Endothelial cell of umbilical vein (primary cell): ENCODE results near the gene KDM3A. TPM values are rescaled to one million over a fixed set of nuclear protein-coding genes. Genes with fewer than 3 reads are reported as not detected.

Source experiments
- BruUV-seq: library from RNA; stranded (reverse); fragments of 400-500 nt; replicated peaks from 2 replicates; lab custom pipeline; 2021; lab: Mats Ljungman, UMichigan
- CTCF ChIA-PET: fragments of 300-600, 350-600 bp; sonication (Branson Sonifier 250); formaldehyde crosslinking; loops from one replicate; lab custom pipeline; 2021; ENCODE audit warnings: antibody characterized with exemption, inconsistent platforms; lab: Charles Lee
- POLR2A ChIA-PET: fragments of 300-600, 350-600 bp; sonication (Branson Sonifier 250); formaldehyde crosslinking; loops from one replicate; lab custom pipeline; 2021; ENCODE audit warnings: antibody characterized with exemption, inconsistent platforms; lab: Charles Lee
- DNase-seq: peaks from one replicate; pipeline ENCODE4 v3.0.0-alpha.2; 2011; ENCODE audit warnings: low read depth, low spot score
- FAIRE-seq: peaks from 2 replicates; lab custom pipeline; 2011; peaks lifted over from hg19 to GRCh38; lab: Jason Lieb, UNC
- H2AFZ ChIP-seq: 2 replicates; pipeline ENCODE4 v1.6.0; 2012; ENCODE audit warnings: low read depth, low read length, control low read depth, inconsistent platforms
- H3K27ac ChIP-seq: 2 replicates; pipeline ENCODE4 v1.5.1; 2011; ENCODE audit warnings: low read depth, mild to moderate bottlenecking, control low read depth, low read length, moderate library complexity; ENCODE audit not compliant: insufficient read depth
- H3K27me3 ChIP-seq, 2 experiments: 2 replicates each; pipeline versions ENCODE4 v1.6.0 to v1.6.1; 2011; ENCODE audit warnings: low read length in 2 of 2, mixed read lengths in 1 of 2; ENCODE audit not compliant: control insufficient read depth in 2 of 2, insufficient read depth in 2 of 2
- H3K36me3 ChIP-seq, 2 experiments: 2 replicates in 1 of 2; 3 replicates in 1 of 2; pipeline ENCODE4 v1.5.1; 2011; ENCODE audit warnings: low read length in 2 of 2, mild to moderate bottlenecking in 1 of 2, moderate library complexity in 1 of 2; ENCODE audit not compliant: control insufficient read depth in 2 of 2, insufficient read depth in 2 of 2; ENCODE audit errors: extremely low read depth in 1 of 2
- H3K4me1 ChIP-seq: 3 replicates; pipeline ENCODE4 v1.5.1; 2011; ENCODE audit warnings: mild to moderate bottlenecking, low read length; ENCODE audit not compliant: control insufficient read depth, insufficient read depth; ENCODE audit errors: extremely low read depth
- H3K4me2 ChIP-seq: 2 replicates; pipeline ENCODE4 v1.6.1; 2011; ENCODE audit warnings: low read length, control low read depth, mixed read lengths; ENCODE audit not compliant: insufficient read depth
- H3K4me3 ChIP-seq, 3 experiments: fragments of 200-600 bp in 1 of 3; sonication (generic), shearing (Covaris generic) in 1 of 3; replicated peaks in 1 of 3; 2 replicates each; pipeline ENCODE4 v1.5.1; 2011 to 2016; ENCODE audit warnings: control low read depth in 3 of 3, low read length in 3 of 3, mild to moderate bottlenecking in 2 of 3, inconsistent platforms in 1 of 3, low read depth in 1 of 3, moderate library complexity in 1 of 3; ENCODE audit not compliant: insufficient read depth in 1 of 3
- H3K79me2 ChIP-seq: 2 replicates; pipeline ENCODE4 v1.6.0; 2012; ENCODE audit warnings: low read length, inconsistent platforms; ENCODE audit not compliant: control insufficient read depth, insufficient read depth
- H3K9ac ChIP-seq: replicated peaks from 2 replicates; pipeline ENCODE3; 2011; ENCODE audit warnings: low read length, control low read depth; ENCODE audit not compliant: insufficient read depth; ENCODE audit errors: extremely low read depth
- H3K9me1 ChIP-seq: replicated peaks from 3 replicates; pipeline ENCODE4 v1.6.0; 2011; ENCODE audit warnings: mild to moderate bottlenecking, low read length; ENCODE audit not compliant: control insufficient read depth, insufficient read depth; ENCODE audit errors: extremely low read depth
- H3K9me3 ChIP-seq: replicated peaks from 2 replicates; pipeline ENCODE4 v1.5.1; 2012; ENCODE audit warnings: low read length, inconsistent platforms; ENCODE audit not compliant: control insufficient read depth, insufficient read depth
- H4K20me1 ChIP-seq: replicated peaks from 2 replicates; pipeline ENCODE3; 2011; ENCODE audit warnings: mild to moderate bottlenecking, low read length; ENCODE audit not compliant: control insufficient read depth, insufficient read depth; ENCODE audit errors: extremely low read depth
- GATA2 ChIP-seq: IDR thresholded peaks from 2 replicates; pipeline ENCODE4 v1.7.0; 2011; ENCODE audit warnings: low read depth, mild to moderate bottlenecking, moderate library complexity, mixed read lengths, low read length; ENCODE audit not compliant: insufficient read length, insufficient read depth
- JUN ChIP-seq: IDR thresholded peaks from 2 replicates; pipeline ENCODE4 v1.6.1; 2011; ENCODE audit warnings: borderline replicate concordance, low read depth; ENCODE audit not compliant: insufficient read length, insufficient read depth
- MYC ChIP-seq: IDR thresholded peaks from one replicate; pipeline ENCODE4 v1.6.1; 2011; ENCODE audit warnings: mild to moderate bottlenecking, low read depth, low read length
- POLR2A ChIP-seq: IDR thresholded peaks from 2 replicates; pipeline ENCODE4 v1.6.1; 2012; ENCODE audit warnings: low read depth, mild to moderate bottlenecking, control low read depth, low read length
- POLR2AphosphoS5 ChIP-seq: IDR thresholded peaks from 2 replicates; pipeline ENCODE4 v1.6.1; 2012; ENCODE audit warnings: low read depth, mild to moderate bottlenecking, control low read depth, low read length, moderate library complexity; ENCODE audit not compliant: insufficient read depth
- dilution Hi-C: fragments of 300-500 bp; cut with MboI; formaldehyde crosslinking; loops from one replicate; pipeline ENCODE4 v1.15.0; 2019; ENCODE audit warnings: low sequenced_read_pairs; ENCODE audit not compliant: extremely low pct_ligation_motif_present
- intact Hi-C: fragments of 100-400 bp; cut with micrococcal nuclease; formaldehyde crosslinking; loops from one replicate; pipeline ENCODE4 v1.10.0; 2022
- polyA plus RNA-seq, 4 experiments: library from polyadenylated mRNA; depleted of rRNA in 3 of 4; stranded (reverse) in 3 of 4; unstranded in 1 of 4; fragments of >200 nt; gene quantifications; 2 replicates each; pipeline versions ENCODE4 v1.2.1 to v1.2.3, GENCODE V29; 2011 to 2012; ENCODE audit warnings: missing spikeins in 1 of 4
- total RNA-seq: library from RNA; stranded (reverse); gene quantifications from 2 replicates; pipeline ENCODE4 v1.2.3, GENCODE V29; 2021
- TF ChIP-seq, protein P1 (sequence below), 2 donors: IDR thresholded peaks; 1 replicate in 1 of 2; 2 replicates in 1 of 2; pipeline ENCODE4 v1.5.1; 2011; ENCODE audit warnings: low read length in 2 of 2, mild to moderate bottlenecking in 2 of 2, moderate library complexity in 2 of 2, control low read depth in 1 of 2, inconsistent platforms in 1 of 2, low read depth in 1 of 2; ENCODE audit not compliant: insufficient read depth in 1 of 2; ENCODE audit errors: extremely low read depth in 1 of 2

Gene KDM3A
- total and polyA plus RNA-seq, 2 donors (not counting 3 experiments of a cell fraction or from before 2014, with no cell fraction given), result 13.5 to 29.5 TPM

DNA sequence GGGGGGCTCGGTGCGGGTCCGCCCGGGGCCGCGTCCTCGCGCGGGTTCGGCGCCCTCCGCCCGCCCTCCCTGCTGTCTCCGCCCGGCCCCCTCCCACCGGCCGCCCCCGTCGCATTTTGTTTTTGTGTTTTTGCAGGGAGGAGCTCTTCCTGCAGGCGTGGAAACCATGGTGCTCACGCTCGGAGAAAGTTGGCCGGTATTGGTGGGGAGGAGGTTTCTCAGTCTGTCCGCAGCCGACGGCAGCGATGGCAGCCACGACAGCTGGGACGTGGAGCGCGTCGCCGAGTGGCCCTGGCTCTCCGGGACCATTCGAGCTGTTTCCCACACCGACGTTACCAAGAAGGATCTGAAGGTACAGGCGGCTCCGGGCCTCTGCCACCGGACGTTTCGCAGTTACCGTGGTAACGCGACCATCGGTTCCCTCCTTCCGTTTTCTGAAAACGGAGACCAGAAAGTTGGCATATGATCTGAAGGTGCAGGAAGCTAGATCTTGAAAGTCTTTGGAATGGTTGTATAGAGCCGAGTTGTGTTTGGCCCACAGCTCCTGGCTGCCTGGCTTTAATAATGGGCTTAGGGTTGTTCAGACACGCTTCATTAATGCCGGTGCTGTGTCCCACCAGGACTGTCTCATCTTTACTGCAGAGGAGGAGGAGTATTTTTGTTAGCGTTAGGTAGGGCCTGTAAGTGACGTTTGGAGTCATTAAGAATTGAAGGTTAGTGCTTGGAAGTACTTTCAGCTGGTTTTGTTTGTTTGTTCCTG is 891 bp downstream of the KDM3A start:
- H3K79me2 ChIP-seq, result peaks cover 34% of the 10 kb centered on the region
- TF ChIP-seq POLR2AphosphoS5 (no peak), POLR2A (peak; percentile 1), GATA2 (no peak), MYC (no peak), JUN (no peak)
- TF ChIP-seq, protein P1, sequence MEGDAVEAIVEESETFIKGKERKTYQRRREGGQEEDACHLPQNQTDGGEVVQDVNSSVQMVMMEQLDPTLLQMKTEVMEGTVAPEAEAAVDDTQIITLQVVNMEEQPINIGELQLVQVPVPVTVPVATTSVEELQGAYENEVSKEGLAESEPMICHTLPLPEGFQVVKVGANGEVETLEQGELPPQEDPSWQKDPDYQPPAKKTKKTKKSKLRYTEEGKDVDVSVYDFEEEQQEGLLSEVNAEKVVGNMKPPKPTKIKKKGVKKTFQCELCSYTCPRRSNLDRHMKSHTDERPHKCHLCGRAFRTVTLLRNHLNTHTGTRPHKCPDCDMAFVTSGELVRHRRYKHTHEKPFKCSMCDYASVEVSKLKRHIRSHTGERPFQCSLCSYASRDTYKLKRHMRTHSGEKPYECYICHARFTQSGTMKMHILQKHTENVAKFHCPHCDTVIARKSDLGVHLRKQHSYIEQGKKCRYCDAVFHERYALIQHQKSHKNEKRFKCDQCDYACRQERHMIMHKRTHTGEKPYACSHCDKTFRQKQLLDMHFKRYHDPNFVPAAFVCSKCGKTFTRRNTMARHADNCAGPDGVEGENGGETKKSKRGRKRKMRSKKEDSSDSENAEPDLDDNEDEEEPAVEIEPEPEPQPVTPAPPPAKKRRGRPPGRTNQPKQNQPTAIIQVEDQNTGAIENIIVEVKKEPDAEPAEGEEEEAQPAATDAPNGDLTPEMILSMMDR (IDR thresholded peaks at IDR 0.05; ENCODE audit: extremely low read depth in 1 of 2, insufficient read depth in 1 of 2, low read depth in 1 of 2, low read length in 2 of 2), result no peak
- DNase-seq, result peak; percentile 74
- TSS peak; percentile 39 for BruUV-seq
- H3K4me2 ChIP-seq, result peak overlapping the region; percentile 85
- intact Hi-C loops, result loop anchor here (1.0 to 2.0 kb wide), 5 partner anchors 45 to 243 kb away; partner anchors contain the start of genes CHMP3, MRPL35 and RNF103
- no peaks in the 10 kb centered on the region for H4K20me1 ChIP-seq
- H3K9ac ChIP-seq, result peak overlapping the region; percentile 69
- H3K36me3 ChIP-seq, result no peaks in the 10 kb centered on the region
- POLR2A ChIA-PET, result interaction anchor here (0.6 to 1.8 kb wide), 6 partner anchors 33 to 229 kb away, joined by 3 to 11 read pairs (median 6); no protein-coding TSS in a partner anchor
- no peaks in the 10 kb centered on the region for H3K9me3 ChIP-seq
- no peak for FAIRE-seq
- peak overlapping the region; percentile 58 to 99 (median 86) for H3K4me3 ChIP-seq
- H2AFZ ChIP-seq, result peak overlapping the region; percentile 88
- CTCF ChIA-PET, result interaction anchor here (0.6 to 2.6 kb wide), 7 partner anchors 13 to 312 kb away, joined by 3 to 14 read pairs (median 5); no protein-coding TSS in a partner anchor
- dilution Hi-C loops, result no loop called here
- H3K27ac ChIP-seq, result peak overlapping the region; percentile 79
- H3K9me1 ChIP-seq, result no peaks in the 10 kb centered on the region
- H3K4me1 ChIP-seq, result peaks cover 8% of the 10 kb centered on the region
- H3K27me3 ChIP-seq, result no peaks in the 10 kb centered on the region
